Measurements from ENCODE around the gene CD200R1.

CD200R1 gene

GRCh38 chr3:113000691-113001090, 25.8 kb upstream of the CD200R1 start:
- Histone ChIP-seq H3K9ac (ENCODE audit: low read depth, low read length) (no peak overlapping the region), H3K4me3 (ENCODE audit: low read depth, low read length) (no peak overlapping the region), H3K36me3 (ENCODE audit: control insufficient read depth, insufficient read depth, low read length) (peaks cover 90% of the 10 kb centered on the region), H3K27me3 (ENCODE audit: control insufficient read depth, insufficient read depth, low read length) (no peaks in the 10 kb centered on the region), H3K9me3 (ENCODE audit: control insufficient read depth, insufficient read depth, low read length) (no peaks in the 10 kb centered on the region), H3K27ac (ENCODE audit: low read depth, low read length) (no peak overlapping the region), H3K4me1 (ENCODE audit: control insufficient read depth, insufficient read depth, low read length) (peaks cover 8% of the 10 kb centered on the region; the same call in 1 of the 2 replicates)

- peaks cover 8% of the 10 kb centered on the region; the same call in 1 of the 2 replicates for H3K4me1 ChIP-seq (ENCODE audit: control insufficient read depth, insufficient read depth, low read length)
- no peak overlapping the region for H3K27ac ChIP-seq (ENCODE audit: low read depth, low read length)
- H3K4me3 ChIP-seq (ENCODE audit: low read depth, low read length) = no peak overlapping the region
- H3K9ac ChIP-seq (ENCODE audit: low read depth, low read length) = no peak overlapping the region
- peaks cover 47% of the 10 kb centered on the region for H3K36me3 ChIP-seq (ENCODE audit: control insufficient read depth, insufficient read depth, low read length)
- no peaks in the 10 kb centered on the region for H3K27me3 ChIP-seq (ENCODE audit: control insufficient read depth, insufficient read depth, low read length)
- H3K9me3 ChIP-seq (ENCODE audit: control insufficient read depth, insufficient read depth, low read length) = no peaks in the 10 kb centered on the region
These were observed 20.9 kb upstream of the CD200R1 start for GRCh38 chr3:112995800-112996199.

GRCh38 chr3:112990672-112991602, 16.0 kb upstream of the CD200R1 start, which contains the start of gene GTPBP8:
Gene GTPBP8 (plus strand): TSS chr3:112990984. CDS start chr3:112991000, 16 bp downstream.
- Histone ChIP-seq H3K4me1 (ENCODE audit: control insufficient read depth, insufficient read depth, low read length) (peaks cover 15% of the 10 kb centered on the region; the same call in 1 of the 2 replicates), H3K36me3 (ENCODE audit: control insufficient read depth, insufficient read depth, low read length) (0 out of 2 replicates have a peak, but pooled peaks cover 6% of the 10 kb centered on the region), H3K9me3 (ENCODE audit: control insufficient read depth, insufficient read depth, low read length) (no peaks in the 10 kb centered on the region), H3K27ac (ENCODE audit: low read depth, low read length) (peak within 1 kb of the TSS; percentile 97), H3K27me3 (ENCODE audit: control insufficient read depth, insufficient read depth, low read length) (no peaks in the 10 kb centered on the region), H3K4me3 (ENCODE audit: low read depth, low read length) (peak within 1 kb of the TSS; percentile 76), H3K9ac (ENCODE audit: low read depth, low read length) (peak within 1 kb of the TSS; percentile 95)

- no peaks in the 10 kb centered on the region for H3K36me3 ChIP-seq (ENCODE audit: control insufficient read depth, insufficient read depth, low read length)
- no peak overlapping the region for H3K27ac ChIP-seq (ENCODE audit: low read depth, low read length)
- peaks cover 15% of the 10 kb centered on the region; the same call in 1 of the 2 replicates for H3K4me1 ChIP-seq (ENCODE audit: control insufficient read depth, insufficient read depth, low read length)
- H3K27me3 ChIP-seq (ENCODE audit: control insufficient read depth, insufficient read depth, low read length) = no peaks in the 10 kb centered on the region
- no peak overlapping the region for H3K4me3 ChIP-seq (ENCODE audit: low read depth, low read length)
- no peaks in the 10 kb centered on the region for H3K9me3 ChIP-seq (ENCODE audit: control insufficient read depth, insufficient read depth, low read length)
- H3K9ac ChIP-seq (ENCODE audit: low read depth, low read length) = no peak overlapping the region
These were observed 12.9 kb upstream of the CD200R1 start for GRCh38 chr3:112987710-112988334.

GRCh38 chr3:112984485-112984884, 9.6 kb upstream of the CD200R1 start:
- Histone ChIP-seq H3K4me3 (ENCODE audit: low read depth, low read length) (no peak overlapping the region), H3K9ac (ENCODE audit: low read depth, low read length) (no peak overlapping the region), H3K27me3 (ENCODE audit: control insufficient read depth, insufficient read depth, low read length) (no peaks in the 10 kb centered on the region), H3K9me3 (ENCODE audit: control insufficient read depth, insufficient read depth, low read length) (no peaks in the 10 kb centered on the region), H3K27ac (ENCODE audit: low read depth, low read length) (no peak overlapping the region), H3K36me3 (ENCODE audit: control insufficient read depth, insufficient read depth, low read length) (no peaks in the 10 kb centered on the region), H3K4me1 (ENCODE audit: control insufficient read depth, insufficient read depth, low read length) (no peaks in the 10 kb centered on the region)

GRCh38 chr3:112982710-112983109, 7.8 kb upstream of the CD200R1 start:
- no peak overlapping the region for H3K4me3 ChIP-seq (ENCODE audit: low read depth, low read length)
- H3K9me3 ChIP-seq (ENCODE audit: control insufficient read depth, insufficient read depth, low read length) = no peaks in the 10 kb centered on the region
- no peaks in the 10 kb centered on the region for H3K36me3 ChIP-seq (ENCODE audit: control insufficient read depth, insufficient read depth, low read length)
- no peaks in the 10 kb centered on the region for H3K27me3 ChIP-seq (ENCODE audit: control insufficient read depth, insufficient read depth, low read length)
- no peak overlapping the region for H3K27ac ChIP-seq (ENCODE audit: low read depth, low read length)
- H3K4me1 ChIP-seq (ENCODE audit: control insufficient read depth, insufficient read depth, low read length) = no peaks in the 10 kb centered on the region
- no peak overlapping the region for H3K9ac ChIP-seq (ENCODE audit: low read depth, low read length)

GRCh38 chr3:112980080-112980479, 5.2 kb upstream of the CD200R1 start:
- H3K27ac ChIP-seq (ENCODE audit: low read depth, low read length) = no peak overlapping the region
- no peak overlapping the region for H3K4me3 ChIP-seq (ENCODE audit: low read depth, low read length)
- no peaks in the 10 kb centered on the region for H3K4me1 ChIP-seq (ENCODE audit: control insufficient read depth, insufficient read depth, low read length)
- H3K27me3 ChIP-seq (ENCODE audit: control insufficient read depth, insufficient read depth, low read length) = no peaks in the 10 kb centered on the region
- no peaks in the 10 kb centered on the region for H3K36me3 ChIP-seq (ENCODE audit: control insufficient read depth, insufficient read depth, low read length)
- H3K9me3 ChIP-seq (ENCODE audit: control insufficient read depth, insufficient read depth, low read length) = no peaks in the 10 kb centered on the region
- no peak overlapping the region for H3K9ac ChIP-seq (ENCODE audit: low read depth, low read length)

GRCh38 chr3:112979244-112979832, 4.4 kb upstream of the CD200R1 start:
- H3K27me3 ChIP-seq (ENCODE audit: control insufficient read depth, insufficient read depth, low read length) = no peaks in the 10 kb centered on the region
- H3K27ac ChIP-seq (ENCODE audit: low read depth, low read length) = no peak overlapping the region
- no peaks in the 10 kb centered on the region for H3K4me1 ChIP-seq (ENCODE audit: control insufficient read depth, insufficient read depth, low read length)
- no peaks in the 10 kb centered on the region for H3K36me3 ChIP-seq (ENCODE audit: control insufficient read depth, insufficient read depth, low read length)
- no peak overlapping the region for H3K9ac ChIP-seq (ENCODE audit: low read depth, low read length)
- H3K4me3 ChIP-seq (ENCODE audit: low read depth, low read length) = no peak overlapping the region
- no peaks in the 10 kb centered on the region for H3K9me3 ChIP-seq (ENCODE audit: control insufficient read depth, insufficient read depth, low read length)

- no peaks in the 10 kb centered on the region for H3K36me3 ChIP-seq (ENCODE audit: control insufficient read depth, insufficient read depth, low read length)
- no peak overlapping the region for H3K27ac ChIP-seq (ENCODE audit: low read depth, low read length)
These were observed 2.0 kb upstream of the CD200R1 start for GRCh38 chr3:112976953-112977352.

GRCh38 chr3:112976001-112976400, 1.1 kb upstream of the CD200R1 start:
- H3K4me1 ChIP-seq (ENCODE audit: control insufficient read depth, insufficient read depth, low read length) = no peaks in the 10 kb centered on the region
- H3K9me3 ChIP-seq (ENCODE audit: control insufficient read depth, insufficient read depth, low read length) = no peaks in the 10 kb centered on the region
- no peaks in the 10 kb centered on the region for H3K27me3 ChIP-seq (ENCODE audit: control insufficient read depth, insufficient read depth, low read length)
- H3K36me3 ChIP-seq (ENCODE audit: control insufficient read depth, insufficient read depth, low read length) = no peaks in the 10 kb centered on the region
- no peak overlapping the region for H3K27ac ChIP-seq (ENCODE audit: low read depth, low read length)
- H3K4me3 ChIP-seq (ENCODE audit: low read depth, low read length) = no peak overlapping the region
- H3K9ac ChIP-seq (ENCODE audit: low read depth, low read length) = no peak overlapping the region

More at GRCh38 chr3:112976953-112977352, 2.0 kb upstream of the CD200R1 start:
- Histone ChIP-seq H3K4me1 (ENCODE audit: control insufficient read depth, insufficient read depth, low read length) (no peaks in the 10 kb centered on the region), H3K27me3 (ENCODE audit: control insufficient read depth, insufficient read depth, low read length) (no peaks in the 10 kb centered on the region), H3K4me3 (ENCODE audit: low read depth, low read length) (no peak overlapping the region), H3K9ac (ENCODE audit: low read depth, low read length) (no peak overlapping the region), H3K9me3 (ENCODE audit: control insufficient read depth, insufficient read depth, low read length) (no peaks in the 10 kb centered on the region)

- H3K27me3 ChIP-seq (ENCODE audit: control insufficient read depth, insufficient read depth, low read length) = no peaks in the 10 kb centered on the region
- no peaks in the 10 kb centered on the region for H3K4me1 ChIP-seq (ENCODE audit: control insufficient read depth, insufficient read depth, low read length)
- no peaks in the 10 kb centered on the region for H3K36me3 ChIP-seq (ENCODE audit: control insufficient read depth, insufficient read depth, low read length)
- H3K9me3 ChIP-seq (ENCODE audit: control insufficient read depth, insufficient read depth, low read length) = no peaks in the 10 kb centered on the region
- no peak overlapping the region for H3K27ac ChIP-seq (ENCODE audit: low read depth, low read length)
- no peak overlapping the region for H3K4me3 ChIP-seq (ENCODE audit: low read depth, low read length)
- H3K9ac ChIP-seq (ENCODE audit: low read depth, low read length) = no peak overlapping the region
These were observed 755 bp downstream of the CD200R1 start for GRCh38 chr3:112974178-112974517.

Data from HUES48 (cell line).